ENCODE results near the gene VAV2.

The VAV2 gene

DNA sequence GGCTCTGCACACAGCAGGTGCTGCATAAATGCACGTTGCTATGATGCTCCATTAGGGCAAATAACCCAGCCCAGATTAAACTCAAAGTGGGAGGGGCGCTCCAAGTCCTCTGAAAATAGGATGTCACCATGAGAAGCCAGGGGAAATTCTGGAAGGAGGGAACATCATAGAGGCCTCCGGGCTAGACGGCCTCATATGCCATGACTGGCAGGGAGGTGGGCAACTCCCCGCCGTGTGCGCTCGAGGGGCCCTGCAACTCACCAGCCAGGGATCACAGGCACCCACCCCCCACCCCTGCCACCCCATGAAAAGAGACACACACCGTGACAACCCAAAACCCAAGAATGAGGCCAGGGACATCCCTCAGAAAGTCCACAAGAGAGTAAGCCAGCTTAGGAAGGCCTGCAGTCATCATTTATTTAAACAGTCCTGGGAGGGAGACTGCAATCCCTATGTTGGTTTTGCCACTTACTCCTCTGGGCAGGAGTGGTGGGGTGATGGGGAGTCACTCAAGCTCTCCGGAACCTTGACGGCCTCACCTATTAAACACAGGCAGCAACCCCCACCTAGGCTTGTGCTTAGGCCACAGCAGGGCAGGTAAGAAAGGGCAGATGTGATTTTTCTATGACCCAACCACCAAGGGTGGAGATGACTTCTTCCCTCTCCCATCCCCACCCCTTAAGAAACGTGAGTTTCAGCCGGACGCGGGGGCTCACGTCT, 4.0 kb downstream of the VAV2 start:
- no peak for DNase-seq (ENCODE audit: low read depth, low spot score)

GRCh38 chr9:133987446-133987788, 4.7 kb downstream of the VAV2 start:
- no peak overlapping the region for H3K4me3 ChIP-seq (ENCODE audit: low read length)
- no peak for DNase-seq (ENCODE audit: low read depth, low spot score)

More for the DNA sequence above, 4.0 kb downstream of the VAV2 start:
- H3K4me3 ChIP-seq (ENCODE audit: low read length): no peak overlapping the region

DNA sequence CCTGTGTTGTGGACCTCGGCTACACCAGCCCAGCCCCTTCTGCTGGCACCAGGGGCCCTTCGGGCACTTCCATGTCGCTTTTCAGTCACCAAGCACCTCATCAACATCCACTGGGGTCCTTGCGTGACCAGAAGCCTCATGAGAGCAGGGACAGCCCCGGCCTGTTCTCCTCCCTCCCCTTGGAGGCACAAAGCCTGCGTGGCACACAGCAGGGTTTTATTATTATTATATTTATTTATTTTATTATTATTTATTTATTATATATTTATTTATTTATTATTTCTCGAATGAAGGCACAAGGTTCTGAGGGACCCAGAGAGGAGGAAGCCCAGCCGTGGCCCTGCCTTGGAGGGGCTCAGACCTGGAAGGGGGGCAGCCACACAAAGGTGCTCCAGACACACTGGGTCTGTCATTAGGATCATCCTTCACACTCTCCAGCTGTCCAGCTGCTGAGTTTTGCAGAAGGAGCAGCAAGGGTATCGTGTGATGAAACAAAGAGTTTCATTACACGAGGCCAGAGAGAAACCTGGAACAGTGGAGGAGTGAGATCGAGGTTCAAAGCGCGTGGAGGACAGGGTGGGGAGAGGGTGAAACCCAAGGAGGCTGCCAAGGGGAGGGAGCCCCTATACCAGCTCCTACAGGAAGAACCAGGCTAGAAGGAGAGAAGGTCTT, 5.2 kb downstream of the VAV2 start:
- H3K4me3 ChIP-seq (ENCODE audit: low read length): no peak overlapping the region
- no peak for DNase-seq (ENCODE audit: low read depth, low spot score)

- no peak for DNase-seq (ENCODE audit: low read depth, low spot score)
Observed at GRCh38 chr9:133986061-133986460, 6.1 kb downstream of the VAV2 start.

DNA sequence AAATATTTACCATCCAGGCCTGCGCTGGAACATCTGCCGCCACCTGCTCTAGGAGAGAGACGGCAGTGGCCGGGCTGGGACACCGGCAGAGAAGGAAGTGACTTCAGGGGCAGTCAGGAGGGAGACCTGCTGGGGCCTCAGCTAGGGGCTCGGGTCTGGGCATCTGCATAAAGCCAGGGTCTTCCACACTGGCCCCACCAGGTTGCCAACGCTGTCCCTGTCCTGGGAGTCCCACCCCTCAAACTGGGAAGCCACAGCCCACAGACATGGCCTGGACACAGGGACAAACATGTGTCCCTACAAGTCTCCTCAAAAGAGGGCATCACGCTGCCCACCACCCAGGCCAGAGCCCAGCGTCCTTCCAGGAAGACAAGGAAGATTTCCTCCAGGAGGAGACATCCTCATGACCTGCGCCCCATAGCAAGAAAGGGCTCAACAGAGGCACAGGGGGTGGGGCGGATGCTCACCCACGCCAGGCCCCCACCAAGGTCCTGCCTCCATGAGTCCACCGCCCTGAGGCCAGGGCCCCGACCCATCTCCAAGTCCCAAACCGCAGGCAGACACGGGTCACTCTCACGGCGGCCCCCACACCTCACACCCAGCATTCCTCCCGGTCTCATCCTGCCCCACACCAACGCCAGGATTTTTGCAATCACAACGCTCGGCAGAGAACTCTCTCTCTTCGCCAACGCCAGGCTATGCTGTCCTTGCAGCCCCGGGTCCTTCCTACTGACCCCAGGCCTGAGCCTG, 9.0 kb downstream of the VAV2 start:
- no peak for DNase-seq (ENCODE audit: low read depth, low spot score)
- H3K4me3 ChIP-seq (ENCODE audit: low read length): no peak overlapping the region

More at GRCh38 chr9:133986061-133986460, 6.1 kb downstream of the VAV2 start:
- H3K4me3 ChIP-seq (ENCODE audit: low read length): no peak overlapping the region

- DNase-seq (ENCODE audit: low read depth, low spot score): no peak
- H3K4me3 ChIP-seq (ENCODE audit: low read length): no peak overlapping the region
Observed at GRCh38 chr9:133981958-133982681, 10.0 kb downstream of the VAV2 start.

GRCh38 chr9:133981589-133981957, 10.6 kb downstream of the VAV2 start:
- H3K4me3 ChIP-seq (ENCODE audit: low read length): no peak overlapping the region
- DNase-seq (ENCODE audit: low read depth, low spot score): no peak

DNA sequence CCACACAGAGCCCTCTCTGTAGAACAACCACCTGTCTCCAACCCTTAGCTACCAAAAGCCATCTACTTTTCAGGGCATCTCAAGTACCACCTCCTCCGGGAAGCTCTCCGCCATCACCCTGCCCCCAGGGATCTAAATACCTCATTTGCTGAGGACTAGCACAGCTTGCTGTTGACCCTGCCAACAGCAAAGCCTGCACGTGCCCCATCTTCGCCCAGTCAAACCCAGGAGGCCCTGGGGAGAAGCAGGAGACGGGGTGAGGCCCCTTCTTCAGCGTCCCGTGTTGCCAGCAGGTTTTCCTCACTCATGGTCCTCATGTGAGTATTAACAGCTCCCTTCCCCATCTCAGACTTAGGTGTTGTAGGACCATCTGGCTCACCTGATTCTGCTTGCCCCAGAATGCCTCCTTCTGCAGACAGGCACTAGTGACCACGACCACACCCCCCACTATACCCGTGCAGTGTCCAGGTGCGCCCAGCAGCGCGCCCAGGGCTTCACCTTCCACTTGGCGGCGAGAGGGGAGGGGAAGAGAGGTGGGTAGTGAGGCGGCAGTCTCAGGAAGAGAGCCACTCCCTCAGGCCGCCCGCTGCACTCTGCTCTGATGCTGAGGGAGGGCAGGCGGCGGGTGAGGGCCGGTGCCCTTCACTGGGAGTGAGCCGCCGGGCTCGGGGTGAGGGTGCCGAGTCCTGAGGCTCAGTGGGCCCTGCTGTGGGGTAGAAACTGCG, 11.1 kb downstream of the VAV2 start:
- H3K4me3 ChIP-seq (ENCODE audit: low read length): no peak overlapping the region
- no peak for DNase-seq (ENCODE audit: low read depth, low spot score)

DNA sequence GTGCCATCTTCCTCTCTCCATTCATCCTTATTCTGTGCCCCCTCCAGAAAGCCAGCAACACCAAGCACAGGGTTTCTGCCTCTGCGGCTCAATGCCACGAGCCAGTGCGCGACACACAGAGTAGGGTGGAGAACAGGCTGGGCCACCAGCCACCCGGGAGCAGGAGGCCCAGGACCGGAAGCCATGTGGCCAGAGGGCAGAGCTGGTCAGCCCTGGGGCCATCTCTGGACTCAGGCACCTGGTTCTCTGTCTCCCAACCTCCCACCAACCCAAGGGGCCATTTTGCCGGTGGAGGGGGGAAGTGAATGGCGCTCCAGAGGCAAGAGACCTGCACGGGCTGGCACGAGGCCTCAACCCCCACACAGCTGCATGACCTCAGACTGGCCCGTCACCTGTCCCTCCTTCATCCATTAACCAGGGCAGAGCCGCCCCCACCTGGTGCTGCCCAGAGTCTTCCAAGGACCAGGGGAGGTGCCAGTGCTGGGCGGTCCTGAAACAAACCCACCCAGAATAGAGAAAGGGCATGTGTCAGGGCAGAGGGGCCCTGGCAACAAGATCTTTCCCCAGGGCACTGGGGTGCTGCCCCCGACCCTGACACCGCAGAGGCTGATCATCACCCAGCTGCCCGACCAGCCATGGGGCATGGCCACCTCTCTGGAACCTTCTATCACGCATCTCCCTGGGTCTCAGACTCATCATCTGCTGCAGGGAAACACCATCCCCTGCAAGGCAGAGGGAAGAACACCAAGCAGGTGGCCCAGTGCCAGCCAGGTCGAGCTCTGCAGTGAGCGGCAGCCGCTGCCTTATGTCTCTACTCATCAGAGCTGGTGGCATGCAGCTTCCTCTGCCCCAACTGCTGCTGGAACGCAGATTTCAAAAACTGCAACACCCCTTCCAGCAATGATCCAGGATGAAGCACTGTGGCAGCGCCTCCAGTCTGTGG, 11.9 kb downstream of the VAV2 start:
- no peak for DNase-seq (ENCODE audit: low read depth, low spot score)
- H3K4me3 ChIP-seq (ENCODE audit: low read length): no peak overlapping the region

GRCh38 chr9:133979273-133979920, 12.7 kb downstream of the VAV2 start:
- H3K4me3 ChIP-seq (ENCODE audit: low read length): no peak overlapping the region
- DNase-seq (ENCODE audit: low read depth, low spot score): no peak

- no peak for DNase-seq (ENCODE audit: low read depth, low spot score)
- H3K4me3 ChIP-seq (ENCODE audit: low read length): no peak overlapping the region
Observed at GRCh38 chr9:133978899-133979272, 13.2 kb downstream of the VAV2 start.

GRCh38 chr9:133978226-133978898, 13.8 kb downstream of the VAV2 start:
- DNase-seq (ENCODE audit: low read depth, low spot score): no peak
- no peak overlapping the region for H3K4me3 ChIP-seq (ENCODE audit: low read length)

DNA sequence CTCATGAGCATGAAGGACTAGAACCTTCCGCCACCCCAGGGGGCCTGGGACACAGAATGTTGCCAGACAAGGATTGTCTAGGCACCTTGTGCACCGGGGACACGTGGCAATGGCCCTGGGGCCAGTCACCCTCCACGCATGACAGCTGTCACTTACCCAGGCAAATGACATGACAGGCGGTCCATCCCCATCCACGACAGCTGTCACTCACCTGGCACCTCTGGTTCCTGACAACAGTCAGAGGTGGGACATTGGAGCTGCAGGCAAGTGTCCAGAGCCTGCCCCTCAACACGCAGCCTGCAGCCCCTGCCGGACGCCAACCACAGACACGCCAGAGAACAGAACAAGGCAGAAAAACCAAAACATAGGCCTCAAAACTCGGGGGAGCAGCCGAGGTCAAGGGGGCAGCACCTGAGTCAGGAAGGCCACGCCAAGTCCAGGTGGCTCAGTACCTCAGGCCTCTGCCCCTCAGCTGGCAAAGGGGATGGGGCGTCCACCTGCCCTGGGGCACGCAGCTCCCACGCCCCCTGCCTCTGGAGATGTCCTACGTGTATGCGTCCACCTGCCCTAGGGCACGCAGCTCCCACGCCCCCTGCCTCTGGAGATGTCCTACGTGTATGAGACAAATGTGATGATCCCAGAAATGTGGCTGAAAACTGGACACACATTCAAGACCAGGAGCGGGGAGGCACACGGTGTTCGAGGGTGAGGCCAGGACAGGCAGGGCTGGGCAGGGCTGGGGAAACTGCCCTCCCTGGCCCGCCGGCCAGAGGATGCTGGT, 14.5 kb downstream of the VAV2 start:
- H3K4me3 ChIP-seq (ENCODE audit: low read length): no peak overlapping the region
- no peak for DNase-seq (ENCODE audit: low read depth, low spot score)

DNA sequence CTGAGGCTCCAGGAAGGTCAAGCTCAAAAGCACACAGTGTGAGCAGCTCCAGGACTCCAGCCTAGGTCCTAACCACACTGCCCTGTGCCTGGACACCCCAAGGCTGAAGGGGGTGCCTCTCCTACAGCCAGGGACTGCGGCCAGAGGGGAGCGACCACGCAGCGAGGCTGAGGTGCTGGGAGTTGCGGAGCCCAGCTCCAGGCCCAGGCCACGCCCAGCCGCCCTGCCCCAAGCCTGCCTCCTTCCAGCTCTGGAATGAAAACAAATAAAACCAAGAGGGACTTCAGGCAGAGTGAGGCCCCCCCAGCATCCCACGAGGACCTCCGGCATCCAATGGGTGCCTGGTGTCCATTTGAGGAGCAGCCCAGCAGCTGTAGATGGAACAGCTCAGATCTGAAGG, 15.2 kb downstream of the VAV2 start:
- no peak for DNase-seq (ENCODE audit: low read depth, low spot score)
- no peak overlapping the region for H3K4me3 ChIP-seq (ENCODE audit: low read length)

DNA sequence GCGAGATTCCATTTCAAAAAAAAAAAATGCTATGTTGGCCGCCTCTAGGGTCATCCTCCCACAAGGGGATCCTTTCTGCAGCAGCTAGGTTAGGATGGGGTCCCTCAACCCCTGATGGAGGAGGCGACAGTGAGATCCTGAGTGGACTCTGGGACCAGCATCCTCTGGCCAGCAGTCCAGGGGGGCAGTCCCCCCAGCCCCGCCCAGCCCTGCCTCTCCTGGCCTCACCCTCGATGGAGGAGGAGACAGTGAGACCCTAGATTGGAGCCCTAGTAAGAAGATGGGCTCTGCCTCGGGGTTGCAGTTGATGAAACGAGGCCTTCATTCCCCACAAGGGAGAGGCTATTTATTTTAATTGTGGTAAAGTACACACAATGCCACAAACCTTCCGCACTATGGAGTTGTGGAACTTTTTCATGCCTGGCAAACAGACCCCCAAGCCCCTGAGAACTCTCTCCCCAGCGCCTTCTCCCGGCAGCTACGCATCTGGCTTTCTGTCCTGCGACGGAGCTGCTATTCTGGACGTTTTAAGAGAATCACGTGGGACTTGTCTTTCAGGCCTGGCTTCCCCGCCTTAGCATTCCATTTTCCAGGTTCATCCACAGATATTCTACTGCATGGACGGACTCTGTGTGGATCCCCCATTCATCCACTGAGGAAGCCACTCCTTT, 15.8 kb downstream of the VAV2 start:
- no peak overlapping the region for H3K4me3 ChIP-seq (ENCODE audit: low read length)
- DNase-seq (ENCODE audit: low read depth, low spot score): no peak

GRCh38 chr9:133975511-133975910, 16.6 kb downstream of the VAV2 start:
- H3K4me3 ChIP-seq (ENCODE audit: low read length): no peak overlapping the region
- no peak for DNase-seq (ENCODE audit: low read depth, low spot score)

Measured in Jurkat, Clone E6-1 (cell line).